SU-DHL-6 (cell line): Measurements from ENCODE around the gene MON2.
"Not testable (repeated sequence)": the region's sequence is repeated elsewhere in the genome, so short reads cannot be mapped to it uniquely, and the experiment has no call there.

Source experiments
- H2AFZ ChIP-seq: fragments of 200-600 bp; sonication (generic); 2 replicates; pipeline ENCODE4 v1.6.1; 2014; ENCODE audit warnings: low read depth, mild to moderate bottlenecking, moderate library complexity, mixed read lengths, antibody characterized with exemption, low read length; ENCODE audit not compliant: severe bottlenecking
- H3F3A ChIP-seq: fragments of 200-600 bp; shearing (Covaris generic); 2 replicates; pipeline ENCODE4 v1.6.0; 2016; ENCODE audit warnings: antibody characterized with exemption, mild to moderate bottlenecking; ENCODE audit not compliant: insufficient read depth
- H3K27ac ChIP-seq: fragments of 200-600 bp; sonication (generic); 2 replicates; pipeline ENCODE4 v1.5.1; 2016; ENCODE audit warnings: low read depth, mild to moderate bottlenecking, low read length, moderate library complexity, mixed read lengths
- H3K27me3 ChIP-seq: fragments of 200-600 bp; sonication (generic), shearing (Covaris generic); 2 replicates; pipeline ENCODE4 v1.6.0; 2014; ENCODE audit warnings: mild to moderate bottlenecking, low read length
- H3K36me3 ChIP-seq: fragments of 200-600 bp; sonication (generic); 2 replicates; pipeline ENCODE4 v1.6.1; 2014; ENCODE audit warnings: mild to moderate bottlenecking, low read length, mixed read lengths
- H3K4me2 ChIP-seq: fragments of 300-600, 200-600 bp; shearing (Covaris generic), sonication (generic); 2 replicates; pipeline ENCODE4 v1.6.0; 2014; ENCODE audit warnings: low read length, low read depth, mild to moderate bottlenecking; ENCODE audit not compliant: poor library complexity, severe bottlenecking
- H3K4me3 ChIP-seq: fragments of 200-600 bp; sonication (generic); 2 replicates; pipeline ENCODE4 v1.5.1; 2014; ENCODE audit warnings: antibody characterized with exemption, low read length, mild to moderate bottlenecking, mixed read lengths; ENCODE audit not compliant: insufficient read depth, poor library complexity, severe bottlenecking
- H3K79me2 ChIP-seq: fragments of 200-600 bp; sonication (generic); 2 replicates; pipeline ENCODE4 v1.6.1; 2014; ENCODE audit warnings: mild to moderate bottlenecking, low read length, moderate library complexity; ENCODE audit not compliant: insufficient read depth
- H3K9ac ChIP-seq: fragments of 200-600 bp; sonication (generic); 2 replicates; pipeline ENCODE4 v1.7.0; 2014; ENCODE audit warnings: mild to moderate bottlenecking, low read length
- H3K9me2 ChIP-seq: fragments of 200-600 bp; sonication (generic); replicated peaks from 2 replicates; pipeline ENCODE4 v1.6.1; 2014; ENCODE audit warnings: low read length; ENCODE audit not compliant: insufficient read depth
- H3K9me3 ChIP-seq: fragments of 200-600 bp; sonication (generic); 2 replicates; pipeline ENCODE4 v1.6.1; 2014; ENCODE audit warnings: low read length, mixed read lengths; ENCODE audit not compliant: insufficient read depth
- H4K20me1 ChIP-seq: fragments of 200-600 bp; sonication (generic); 2 replicates; pipeline ENCODE4 v1.6.1; 2014; ENCODE audit warnings: low read depth, mild to moderate bottlenecking, antibody characterized with exemption, low read length, moderate library complexity, mixed read lengths
- CTCF ChIP-seq: fragments of 200-600 bp; sonication (generic); IDR thresholded peaks from one replicate; pipeline ENCODE4 v1.5.1; 2017; ENCODE audit warnings: antibody characterized with exemption, mild to moderate bottlenecking, low read length, moderate library complexity; ENCODE audit not compliant: insufficient read depth, poor library complexity, severe bottlenecking
- EZH2phosphoT487 ChIP-seq: fragments of 200-600 bp; sonication (generic), shearing (Covaris generic); conservative IDR thresholded peaks from 2 replicates; pipeline ENCODE4 v1.6.1; 2018; ENCODE audit warnings: mild to moderate bottlenecking, antibody characterized with exemption, low read length, moderate library complexity, mixed read lengths

The MON2 gene

GRCh38 chr12:62552906-62553556 is 86.4 kb downstream of the MON2 start:
- no peak overlapping the region for H3K9ac ChIP-seq
- no peaks in the 10 kb centered on the region for H3K9me3 ChIP-seq
- H3K4me2 ChIP-seq: no peak overlapping the region
- H3K9me2 ChIP-seq: no peaks in the 10 kb centered on the region
- peaks cover 17% of the 10 kb centered on the region; the same call in 1 of the 2 replicates for H3K36me3 ChIP-seq
- no peaks in the 10 kb centered on the region for H3F3A ChIP-seq
- TF ChIP-seq CTCF (no peak), EZH2phosphoT487 (no peak)
- H4K20me1 ChIP-seq: no peaks in the 10 kb centered on the region
- H3K4me3 ChIP-seq: no peak overlapping the region
- H2AFZ ChIP-seq: no peak overlapping the region
- no peaks in the 10 kb centered on the region for H3K79me2 ChIP-seq
- no peaks in the 10 kb centered on the region for H3K27me3 ChIP-seq
- H3K27ac ChIP-seq: no peak overlapping the region

- H3K4me3 ChIP-seq, H3K27ac ChIP-seq, H3K9me2 ChIP-seq, H4K20me1 ChIP-seq, H3F3A ChIP-seq, H2AFZ ChIP-seq, H3K79me2 ChIP-seq, H3K4me2 ChIP-seq, H3K9me3 ChIP-seq, H3K27me3 ChIP-seq, H3K9ac ChIP-seq: not testable (repeated sequence)
- H3K36me3 ChIP-seq: peaks cover 19% of the 10 kb centered on the region; the same call in 1 of the 2 replicates
Measured at GRCh38 chr12:62559366-62559765, 92.7 kb downstream of the MON2 start.

- H3K9me2 ChIP-seq: no peaks in the 10 kb centered on the region
- H3K9ac ChIP-seq: no peak overlapping the region
- no peaks in the 10 kb centered on the region for H3F3A ChIP-seq
- H3K4me3 ChIP-seq: no peak overlapping the region
- no peak for TF ChIP-seq EZH2phosphoT487
- no peak for TF ChIP-seq CTCF
- peaks cover 24% of the 10 kb centered on the region; the same call in 1 of the 2 replicates for H3K36me3 ChIP-seq
- H3K27me3 ChIP-seq: no peaks in the 10 kb centered on the region
- no peak overlapping the region for H3K27ac ChIP-seq
- no peaks in the 10 kb centered on the region for H3K9me3 ChIP-seq
- H3K79me2 ChIP-seq: no peaks in the 10 kb centered on the region
- no peak overlapping the region for H2AFZ ChIP-seq
- H3K4me2 ChIP-seq: no peak overlapping the region
- no peaks in the 10 kb centered on the region for H4K20me1 ChIP-seq
Measured at GRCh38 chr12:62562846-62563245, 96.2 kb downstream of the MON2 start.

GRCh38 chr12:62575036-62575435 is 108.4 kb downstream of the MON2 start:
- no peak overlapping the region for H3K4me3 ChIP-seq
- no peak overlapping the region for H3K4me2 ChIP-seq
- TF ChIP-seq EZH2phosphoT487 (no peak), CTCF (no peak)
- H3K9me2 ChIP-seq: no peaks in the 10 kb centered on the region
- peaks cover 18% of the 10 kb centered on the region for H3K36me3 ChIP-seq
- no peak overlapping the region for H2AFZ ChIP-seq
- H3K27ac ChIP-seq: no peak overlapping the region
- no peaks in the 10 kb centered on the region for H4K20me1 ChIP-seq
- H3K9ac ChIP-seq: no peak overlapping the region
- H3K9me3 ChIP-seq: no peaks in the 10 kb centered on the region
- H3K79me2 ChIP-seq: no peaks in the 10 kb centered on the region
- no peaks in the 10 kb centered on the region for H3K27me3 ChIP-seq
- peaks cover 14% of the 10 kb centered on the region; the same call in 1 of the 2 replicates for H3F3A ChIP-seq
